Measurements from ENCODE around the gene DOP1A.

- TF ChIP-seq EP300 (IDR thresholded peaks at IDR 0.05): no peak
- no peak for TF ChIP-seq CTCF (IDR thresholded peaks at IDR 0.05)
- no peak for TF ChIP-seq POLR2AphosphoS5 (IDR thresholded peaks at IDR 0.05)
Measured at GRCh38 chr6:83188501-83188900, 121.0 kb downstream of the DOP1A start.

Measured in sigmoid colon (tissue), 4 donors.